Measurements from ENCODE around the gene TERT. TPM values are rescaled to one million over a fixed set of nuclear protein-coding genes. Genes with fewer than 3 reads are reported as not detected.

Gene TERT
- total and polyA plus RNA-seq, 8 donors, result 0.19 to 4.0 (median 0.38) TPM; not detected in 4

- peaks cover 19 to 42% (median 38%) of the 10 kb centered on the region in 4 donors for H3K4me1 ChIP-seq
- no peaks in the 10 kb centered on the region for H3K9me3 ChIP-seq
- no peak overlapping the region for H3K4me3 ChIP-seq
- peak overlapping the region; percentile 82 to 86 (median 83) for H3K27ac ChIP-seq
- TF ChIP-seq EP300 (IDR thresholded peaks at IDR 0.05) (no peak), POLR2AphosphoS5 (IDR thresholded peaks at IDR 0.05) (no peak), CTCF (IDR thresholded peaks at IDR 0.05) (no peak), POLR2A (IDR thresholded peaks at IDR 0.05) (no peak)
- 44 to 76% (median 64%) methylated on average over 11 of the region's 11 CpGs for WGBS, 5 donors
- intact Hi-C loops (cut with DNase I; ENCODE audit: low total_unique reads), result no loop called here
- peak in 1 of 2 donors; percentile 53 for DNase-seq
- no peaks in the 10 kb centered on the region for H3K27me3 ChIP-seq
- peaks cover 59 to 91% (median 83%) of the 10 kb centered on the region in 4 donors for H3K36me3 ChIP-seq
Observed at GRCh38 chr5:1332461-1333001, 37.7 kb upstream of the TERT start.

GRCh38 chr5:1331861-1332405, 37.1 kb upstream of the TERT start:
- peak overlapping the region; percentile 82 to 86 (median 83) for H3K27ac ChIP-seq
- TF ChIP-seq POLR2A (IDR thresholded peaks at IDR 0.05) (no peak), POLR2AphosphoS5 (IDR thresholded peaks at IDR 0.05) (no peak), EP300 (IDR thresholded peaks at IDR 0.05) (no peak), CTCF (IDR thresholded peaks at IDR 0.05) (no peak)
- no peak for DNase-seq
- WGBS, 5 donors, result 82 to 87% (median 83%) methylated on average over 10 to 11 of the region's 11 CpGs
- intact Hi-C loops (cut with DNase I; ENCODE audit: low total_unique reads), result no loop called here
- peaks cover 53 to 90% (median 83%) of the 10 kb centered on the region in 4 donors for H3K36me3 ChIP-seq
- H3K4me1 ChIP-seq, result peaks cover 19 to 42% (median 38%) of the 10 kb centered on the region in 4 donors
- H3K4me3 ChIP-seq, result no peak overlapping the region
- no peaks in the 10 kb centered on the region for H3K9me3 ChIP-seq
- no peaks in the 10 kb centered on the region for H3K27me3 ChIP-seq

GRCh38 chr5:1330847-1331831, 36.3 kb upstream of the TERT start:
- peaks cover 19 to 42% (median 38%) of the 10 kb centered on the region in 4 donors for H3K4me1 ChIP-seq
- WGBS, 5 donors, result 51 to 79% (median 70%) methylated on average over 28 to 35 of the region's 35 CpGs
- intact Hi-C loops (cut with DNase I; ENCODE audit: low total_unique reads), result no loop called here
- H3K27me3 ChIP-seq, result no peaks in the 10 kb centered on the region
- H3K36me3 ChIP-seq, result peaks cover 51 to 86% (median 82%) of the 10 kb centered on the region in 4 donors
- no peak overlapping the region for H3K4me3 ChIP-seq
- TF ChIP-seq EP300 (IDR thresholded peaks at IDR 0.05) (no peak), POLR2A (IDR thresholded peaks at IDR 0.05) (no peak), CTCF (IDR thresholded peaks at IDR 0.05) (no peak), POLR2AphosphoS5 (IDR thresholded peaks at IDR 0.05) (peak in 1 of 3 donors; percentile 5)
- no peak for DNase-seq
- peak overlapping the region; percentile 82 to 86 (median 83) for H3K27ac ChIP-seq
- H3K9me3 ChIP-seq, result no peaks in the 10 kb centered on the region

GRCh38 chr5:1330146-1330846, 35.4 kb upstream of the TERT start:
- Histone ChIP-seq H3K36me3 (peaks cover 50 to 86% (median 82%) of the 10 kb centered on the region in 4 donors), H3K27me3 (no peaks in the 10 kb centered on the region), H3K4me3 (peak overlapping the region in 1 of 4 donors; percentile 13), H3K4me1 (peaks cover 19 to 42% (median 38%) of the 10 kb centered on the region in 4 donors), H3K27ac (peak overlapping the region; percentile 82 to 86 (median 83)), H3K9me3 (no peaks in the 10 kb centered on the region)
- intact Hi-C loops (cut with DNase I; ENCODE audit: low total_unique reads), result no loop called here
- DNase-seq, result peak; percentile 89 to 94
- WGBS, 5 donors, result 31 to 62% (median 38%) methylated on average over 18 to 23 of the region's 23 CpGs
- TF ChIP-seq POLR2AphosphoS5 (IDR thresholded peaks at IDR 0.05), result peak; percentile 3 to 88 (median 77)
- no peak for TF ChIP-seq CTCF (IDR thresholded peaks at IDR 0.05)

Data from stomach (tissue), 9 donors.